A549 (cell line): ENCODE measurements around the gene KRTAP3-2. TPM values are rescaled to one million over a fixed set of nuclear protein-coding genes. Genes with fewer than 3 reads are reported as not detected.

Source experiments
- ATAC-seq, 2 experiments: fragments of 200-7000 bp in 1 of 2; fragments of >200 bp in 1 of 2; cut with Nextera tagmentation in 1 of 2; cut with Tn5 transposase in 1 of 2; 3 replicates each; pipeline versions ENCODE4 v1.8.0 to v1.9.1; 2018 to 2020; ENCODE audit warnings: mild to moderate bottlenecking in 1 of 2, moderate library complexity in 1 of 2
- CTCF ChIA-PET: fragments of 300-600 bp; sonication (Branson Sonifier 250); formaldehyde crosslinking; extraction: SDS; loops from one replicate; lab custom pipeline; 2021; ENCODE audit warnings: antibody characterized with exemption, inconsistent platforms; lab: Yijun Ruan, JAX
- POLR2A ChIA-PET: fragments of 350-600 bp; formaldehyde crosslinking; extraction: SDS; loops from one replicate; lab custom pipeline; 2021; ENCODE audit warnings: antibody characterized with exemption, inconsistent platforms; lab: Yijun Ruan, JAX
- DNase-seq, 2 experiments: peaks; one replicate each; pipeline versions ENCODE4 v3.0.0 to v3.0.0-alpha.2; 2011 to 2016; ENCODE audit warnings: low read depth in 1 of 2, low spot score in 1 of 2
- FAIRE-seq: peaks from 2 replicates; lab custom pipeline; 2011; peaks lifted over from hg19 to GRCh38; lab: Jason Lieb, UNC
- H3K27ac ChIP-seq, 2 experiments: fragments of >200 bp; sonication (Bioruptor Twin); formaldehyde crosslinking; 3 replicates each; pipeline ENCODE4 v1.5.1; 2016 to 2017
- H3K4me1 ChIP-seq: fragments of >200 bp; sonication (Bioruptor Twin); formaldehyde crosslinking; 3 replicates; pipeline ENCODE4 v1.6.1; 2016
- H3K4me2 ChIP-seq: fragments of >200 bp; sonication (Bioruptor Twin); formaldehyde crosslinking; 3 replicates; pipeline ENCODE4 v1.6.1; 2016
- H3K4me3 ChIP-seq: fragments of >200 bp; sonication (Bioruptor Twin); formaldehyde crosslinking; 3 replicates; pipeline ENCODE4 v1.5.1; 2016
- H3K9me3 ChIP-seq: fragments of >200 bp; sonication (Bioruptor Twin); formaldehyde crosslinking; 3 replicates; pipeline ENCODE4 v1.6.1; 2016
- CBX8 ChIP-seq: fragments of 200-600 bp; sonication (generic); IDR thresholded peaks from 2 replicates; pipeline ENCODE4 v1.6.1; 2016
- CEBPB ChIP-seq, 2 experiments: fragments of >200 bp in 1 of 2; sonication (Bioruptor Twin) in 1 of 2; formaldehyde crosslinking in 1 of 2; IDR thresholded peaks; 2 replicates each; pipeline ENCODE4 v1.6.1; 2012 to 2016
- FOXS1 ChIP-seq: fragments of 250-450 bp; sonication (Bioruptor Pico); IDR thresholded peaks from 2 replicates; pipeline ENCODE4 v1.5.0; 2020; ENCODE audit warnings: mild to moderate bottlenecking, moderate library complexity
- HOXA7 ChIP-seq: fragments of 250-450 bp; sonication (Bioruptor Pico); IDR thresholded peaks from 2 replicates; pipeline ENCODE4 v1.5.0; 2020; ENCODE audit warnings: mild to moderate bottlenecking, moderate library complexity
- HOXB5 ChIP-seq: fragments of 250-450 bp; sonication (Bioruptor Pico); IDR thresholded peaks from 2 replicates; pipeline ENCODE4 v1.5.0; 2020; ENCODE audit warnings: mild to moderate bottlenecking, moderate library complexity
- MAZ ChIP-seq: fragments of 150-350 bp; IDR thresholded peaks from 2 replicates; pipeline ENCODE4 v1.6.1; 2014; ENCODE audit warnings: antibody characterized with exemption, low read depth, low read length, borderline replicate concordance
- PHF8 ChIP-seq: fragments of 200-600 bp; sonication (generic); IDR thresholded peaks from 2 replicates; pipeline ENCODE4 v1.6.1; 2016; ENCODE audit warnings: low read depth, mild to moderate bottlenecking, antibody characterized with exemption, moderate library complexity, borderline replicate concordance
- RAD21 ChIP-seq, 2 experiments: fragments of >200 bp in 1 of 2; sonication (Bioruptor Twin) in 1 of 2; formaldehyde crosslinking in 1 of 2; IDR thresholded peaks in 1 of 2; conservative IDR thresholded peaks in 1 of 2; 2 replicates in 1 of 2; 3 replicates in 1 of 2; pipeline ENCODE4 v1.6.1; 2012 to 2018; ENCODE audit warnings: inconsistent platforms in 1 of 2
- RCOR1 ChIP-seq: fragments of 150-350 bp; IDR thresholded peaks from 2 replicates; pipeline ENCODE4 v1.6.1; 2014; ENCODE audit warnings: antibody characterized with exemption, low read length, low read depth
- SREBF2 ChIP-seq: fragments of 450-650 bp; IDR thresholded peaks from 2 replicates; pipeline ENCODE4 v1.6.1; 2014; ENCODE audit warnings: mild to moderate bottlenecking, moderate library complexity
- TP53 ChIP-seq: fragments of 250-450 bp; sonication (Bioruptor Pico); IDR thresholded peaks from 2 replicates; pipeline ENCODE4 v1.5.0; 2021; ENCODE audit warnings: mild to moderate bottlenecking, moderate library complexity
- ZC3H11A ChIP-seq: fragments of 450-650 bp; IDR thresholded peaks from 2 replicates; pipeline ENCODE4 v1.6.1; 2014; ENCODE audit warnings: antibody characterized with exemption, mild to moderate bottlenecking
- WGBS: methylation state at CpG from one replicate; pipeline ENCODE4 v1.1.6; 2017; ENCODE audit errors: missing lambda C conversion rate; 5-methylcytosine and 5-hydroxymethylcytosine counted together
- polyA plus RNA-seq, 4 experiments: library from polyadenylated mRNA; depleted of rRNA in 3 of 4; stranded (reverse); fragments of >200 nt; fragmentation: RNase III in 1 of 4; extraction: RNeasy Plus Mini Kit Qiagen cat#74134 plus additional on column Dnase treatment in 1 of 4; gene quantifications; 2 replicates in 3 of 4; 3 replicates in 1 of 4; pipeline ENCODE4 v1.2.3, GENCODE V29; 2011 to 2017
- TF ChIP-seq, protein P1 (sequence below): fragments of 200-600 bp; sonication (generic); IDR thresholded peaks from 2 replicates; pipeline ENCODE4 v1.6.1; 2016; ENCODE audit warnings: antibody characterized with exemption, mild to moderate bottlenecking, moderate library complexity
- TF ChIP-seq, protein P2 (sequence below): IDR thresholded peaks from 2 replicates; pipeline ENCODE4 v1.6.1; 2012; ENCODE audit warnings: low read depth, borderline replicate concordance
- TF ChIP-seq, protein P3 (sequence below): fragments of >200 bp; sonication (Bioruptor Twin); formaldehyde crosslinking; IDR thresholded peaks from 2 replicates; pipeline ENCODE4 v1.6.1; 2016
- TF ChIP-seq, protein P4 (sequence below): fragments of 250-450 bp; sonication (Bioruptor Pico); IDR thresholded peaks from 2 replicates; pipeline ENCODE4 v1.5.0; 2021; ENCODE audit warnings: mild to moderate bottlenecking, moderate library complexity, borderline replicate concordance
- TF ChIP-seq, protein P5 (sequence below): fragments of 450-650 bp; IDR thresholded peaks from 2 replicates; pipeline ENCODE4 v1.6.1; 2014; ENCODE audit warnings: antibody characterized with exemption
- TF ChIP-seq, protein P6 (sequence below): IDR thresholded peaks from 2 replicates; pipeline ENCODE4 v1.6.1; 2012

Gene KRTAP3-2
- polyA plus RNA-seq, 2 of the 4 experiments (the other 2 are of a cell fraction), result not detected

DNA sequence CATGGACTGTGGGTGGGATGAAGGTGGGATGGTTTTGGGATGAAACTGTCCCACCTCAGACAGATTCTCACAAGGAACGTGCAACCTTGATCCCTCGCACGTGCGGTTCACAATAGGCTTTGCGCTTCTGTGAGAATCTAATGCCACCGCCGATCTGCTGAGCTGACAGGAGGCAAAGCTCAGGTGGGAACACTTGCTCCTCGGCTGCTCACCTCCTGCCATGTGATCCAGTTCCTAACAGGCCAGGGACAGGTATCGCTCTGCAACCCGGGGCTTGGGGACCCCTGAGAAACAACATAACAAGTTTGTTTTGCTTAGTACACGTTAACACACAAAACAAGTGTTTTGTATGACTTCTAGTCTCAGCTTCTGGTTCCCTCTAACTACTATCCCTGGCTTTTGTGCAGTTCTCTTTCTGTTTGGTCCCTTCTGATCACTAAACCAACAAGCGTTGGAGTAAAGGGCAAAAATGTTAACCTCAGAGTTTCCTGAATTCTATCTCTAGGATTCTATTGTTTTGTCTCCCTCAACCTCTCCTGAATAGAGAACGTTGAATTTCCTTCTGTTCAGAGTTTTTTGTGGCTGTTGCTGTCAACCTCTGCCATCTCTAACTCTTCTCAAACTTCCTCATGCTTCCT, 17.0 kb upstream of the KRTAP3-2 start:
- no peaks in the 10 kb centered on the region for H3K9me3 ChIP-seq
- H3K4me1 ChIP-seq, result peaks cover 19% of the 10 kb centered on the region; the same call in 1 of the 3 replicates
- no peak overlapping the region for H3K27ac ChIP-seq
- ChIA-PET CTCF (interaction anchor here (1.3 to 1.9 kb wide), 4 partner anchors 9 to 12 kb away, joined by 4 to 5 read pairs (median 4); no protein-coding TSS in a partner anchor), POLR2A (no interaction called here)
- ATAC-seq (no peak; a peak in 1 of 6 replicates), FAIRE-seq (no peak), DNase-seq (no peak)
- H3K4me2 ChIP-seq, result no peak overlapping the region
- no peak for TF ChIP-seq HOXB5 (CRISPR knock-in tag)
- TF ChIP-seq, protein P1, sequence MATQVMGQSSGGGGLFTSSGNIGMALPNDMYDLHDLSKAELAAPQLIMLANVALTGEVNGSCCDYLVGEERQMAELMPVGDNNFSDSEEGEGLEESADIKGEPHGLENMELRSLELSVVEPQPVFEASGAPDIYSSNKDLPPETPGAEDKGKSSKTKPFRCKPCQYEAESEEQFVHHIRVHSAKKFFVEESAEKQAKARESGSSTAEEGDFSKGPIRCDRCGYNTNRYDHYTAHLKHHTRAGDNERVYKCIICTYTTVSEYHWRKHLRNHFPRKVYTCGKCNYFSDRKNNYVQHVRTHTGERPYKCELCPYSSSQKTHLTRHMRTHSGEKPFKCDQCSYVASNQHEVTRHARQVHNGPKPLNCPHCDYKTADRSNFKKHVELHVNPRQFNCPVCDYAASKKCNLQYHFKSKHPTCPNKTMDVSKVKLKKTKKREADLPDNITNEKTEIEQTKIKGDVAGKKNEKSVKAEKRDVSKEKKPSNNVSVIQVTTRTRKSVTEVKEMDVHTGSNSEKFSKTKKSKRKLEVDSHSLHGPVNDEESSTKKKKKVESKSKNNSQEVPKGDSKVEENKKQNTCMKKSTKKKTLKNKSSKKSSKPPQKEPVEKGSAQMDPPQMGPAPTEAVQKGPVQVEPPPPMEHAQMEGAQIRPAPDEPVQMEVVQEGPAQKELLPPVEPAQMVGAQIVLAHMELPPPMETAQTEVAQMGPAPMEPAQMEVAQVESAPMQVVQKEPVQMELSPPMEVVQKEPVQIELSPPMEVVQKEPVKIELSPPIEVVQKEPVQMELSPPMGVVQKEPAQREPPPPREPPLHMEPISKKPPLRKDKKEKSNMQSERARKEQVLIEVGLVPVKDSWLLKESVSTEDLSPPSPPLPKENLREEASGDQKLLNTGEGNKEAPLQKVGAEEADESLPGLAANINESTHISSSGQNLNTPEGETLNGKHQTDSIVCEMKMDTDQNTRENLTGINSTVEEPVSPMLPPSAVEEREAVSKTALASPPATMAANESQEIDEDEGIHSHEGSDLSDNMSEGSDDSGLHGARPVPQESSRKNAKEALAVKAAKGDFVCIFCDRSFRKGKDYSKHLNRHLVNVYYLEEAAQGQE, result no peak
- TF ChIP-seq, protein P2, sequence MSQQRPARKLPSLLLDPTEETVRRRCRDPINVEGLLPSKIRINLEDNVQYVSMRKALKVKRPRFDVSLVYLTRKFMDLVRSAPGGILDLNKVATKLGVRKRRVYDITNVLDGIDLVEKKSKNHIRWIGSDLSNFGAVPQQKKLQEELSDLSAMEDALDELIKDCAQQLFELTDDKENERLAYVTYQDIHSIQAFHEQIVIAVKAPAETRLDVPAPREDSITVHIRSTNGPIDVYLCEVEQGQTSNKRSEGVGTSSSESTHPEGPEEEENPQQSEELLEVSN, result no peak
- TF ChIP-seq, protein P3, sequence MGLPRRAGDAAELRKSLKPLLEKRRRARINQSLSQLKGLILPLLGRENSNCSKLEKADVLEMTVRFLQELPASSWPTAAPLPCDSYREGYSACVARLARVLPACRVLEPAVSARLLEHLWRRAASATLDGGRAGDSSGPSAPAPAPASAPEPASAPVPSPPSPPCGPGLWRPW, result no peak
- no peak for TF ChIP-seq ZC3H11A
- no peak for TF ChIP-seq CBX8
- TF ChIP-seq MAZ, result no peak
- no peak for TF ChIP-seq HOXA7 (CRISPR knock-in tag)
- TF ChIP-seq, protein P4, sequence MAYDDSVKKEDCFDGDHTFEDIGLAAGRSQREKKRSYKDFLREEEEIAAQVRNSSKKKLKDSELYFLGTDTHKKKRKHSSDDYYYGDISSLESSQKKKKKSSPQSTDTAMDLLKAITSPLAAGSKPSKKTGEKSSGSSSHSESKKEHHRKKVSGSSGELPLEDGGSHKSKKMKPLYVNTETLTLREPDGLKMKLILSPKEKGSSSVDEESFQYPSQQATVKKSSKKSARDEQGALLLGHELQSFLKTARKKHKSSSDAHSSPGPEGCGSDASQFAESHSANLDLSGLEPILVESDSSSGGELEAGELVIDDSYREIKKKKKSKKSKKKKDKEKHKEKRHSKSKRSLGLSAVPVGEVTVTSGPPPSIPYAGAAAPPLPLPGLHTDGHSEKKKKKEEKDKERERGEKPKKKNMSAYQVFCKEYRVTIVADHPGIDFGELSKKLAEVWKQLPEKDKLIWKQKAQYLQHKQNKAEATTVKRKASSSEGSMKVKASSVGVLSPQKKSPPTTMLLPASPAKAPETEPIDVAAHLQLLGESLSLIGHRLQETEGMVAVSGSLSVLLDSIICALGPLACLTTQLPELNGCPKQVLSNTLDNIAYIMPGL, result no peak
- TF ChIP-seq RCOR1, result no peak
- no peak for TF ChIP-seq RAD21 (conservative IDR thresholded peaks at IDR 0.05 in 1 of 2, IDR thresholded peaks at IDR 0.05 in 1 of 2)
- TF ChIP-seq, protein P5, sequence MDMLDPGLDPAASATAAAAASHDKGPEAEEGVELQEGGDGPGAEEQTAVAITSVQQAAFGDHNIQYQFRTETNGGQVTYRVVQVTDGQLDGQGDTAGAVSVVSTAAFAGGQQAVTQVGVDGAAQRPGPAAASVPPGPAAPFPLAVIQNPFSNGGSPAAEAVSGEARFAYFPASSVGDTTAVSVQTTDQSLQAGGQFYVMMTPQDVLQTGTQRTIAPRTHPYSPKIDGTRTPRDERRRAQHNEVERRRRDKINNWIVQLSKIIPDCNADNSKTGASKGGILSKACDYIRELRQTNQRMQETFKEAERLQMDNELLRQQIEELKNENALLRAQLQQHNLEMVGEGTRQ, result no peak
- no peak for TF ChIP-seq CEBPB (IDR thresholded peaks at IDR 0.05)
- no peak for TF ChIP-seq TP53
- no peak for TF ChIP-seq SREBF2
- no peak for TF ChIP-seq FOXS1 (CRISPR knock-in tag)
- TF ChIP-seq, protein P6, sequence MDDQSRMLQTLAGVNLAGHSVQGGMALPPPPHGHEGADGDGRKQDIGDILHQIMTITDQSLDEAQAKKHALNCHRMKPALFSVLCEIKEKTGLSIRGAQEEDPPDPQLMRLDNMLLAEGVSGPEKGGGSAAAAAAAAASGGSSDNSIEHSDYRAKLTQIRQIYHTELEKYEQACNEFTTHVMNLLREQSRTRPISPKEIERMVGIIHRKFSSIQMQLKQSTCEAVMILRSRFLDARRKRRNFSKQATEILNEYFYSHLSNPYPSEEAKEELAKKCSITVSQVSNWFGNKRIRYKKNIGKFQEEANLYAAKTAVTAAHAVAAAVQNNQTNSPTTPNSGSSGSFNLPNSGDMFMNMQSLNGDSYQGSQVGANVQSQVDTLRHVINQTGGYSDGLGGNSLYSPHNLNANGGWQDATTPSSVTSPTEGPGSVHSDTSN, result no peak
- TF ChIP-seq PHF8, result no peak
- no peak overlapping the region for H3K4me3 ChIP-seq
- WGBS, result 80% methylated on average over 13 of the region's 13 CpGs
